HG02571 (cell line): ENCODE data around the gene DOP1A.

Source experiments
- ATAC-seq: cut with Tn5 transposase; IDR thresholded peaks from one replicate; pipeline ENCODE4 v1.9.1; 2021; ENCODE audit warnings: mild to moderate bottlenecking, moderate library complexity; ENCODE audit not compliant: unreplicated experiment

DOP1A gene

GRCh38 chr6:83198486-83199172 lies 131.2 kb downstream of the DOP1A start:
- no peak for ATAC-seq

- peak; percentile 71 for ATAC-seq
Observed at GRCh38 chr6:83199173-83199862, 131.8 kb downstream of the DOP1A start.

- ATAC-seq: no peak
Observed at GRCh38 chr6:83199863-83200225, 132.4 kb downstream of the DOP1A start.

- ATAC-seq: no peak
Observed at GRCh38 chr6:83202031-83202430, 134.6 kb downstream of the DOP1A start.

GRCh38 chr6:83215131-83216047 lies 147.9 kb downstream of the DOP1A start:
- peak; percentile 99 for ATAC-seq

- ATAC-seq: no peak
Observed at GRCh38 chr6:83216806-83217205, 149.3 kb downstream of the DOP1A start.
